Measurements from ENCODE around the gene CRISPLD2.

The CRISPLD2 gene

GRCh38 chr16:84941921-84942320 lies 122.1 kb downstream of the CRISPLD2 start:
- TF ChIP-seq CTCF (IDR thresholded peaks at IDR 0.05; ENCODE audit: low read depth, low read length, missing control alignments): no peak
- peak; percentile 60 for DNase-seq
- Histone ChIP-seq H3K4me3 (ENCODE audit: low read depth, low read length) (no peak overlapping the region), H3K27ac (no peak overlapping the region), H3K27me3 (replicated peaks) (no peaks in the 10 kb centered on the region), H3K36me3 (replicated peaks) (no peaks in the 10 kb centered on the region)
- in situ Hi-C loops (cut with HindIII; ENCODE audit: low pct_ligation_motif_present, low sequenced_read_pairs): no loop called here

- no peaks in the 10 kb centered on the region for H3K36me3 ChIP-seq (replicated peaks)
- no peaks in the 10 kb centered on the region for H3K27me3 ChIP-seq (replicated peaks)
- no peak overlapping the region for H3K27ac ChIP-seq
- no peak for TF ChIP-seq CTCF (IDR thresholded peaks at IDR 0.05; ENCODE audit: low read depth, low read length, missing control alignments)
- in situ Hi-C loops (cut with HindIII; ENCODE audit: low pct_ligation_motif_present, low sequenced_read_pairs): no loop called here
- DNase-seq: peak; percentile 44
- no peak overlapping the region for H3K4me3 ChIP-seq (ENCODE audit: low read depth, low read length)
Observed at GRCh38 chr16:84942786-84943185, 123.0 kb downstream of the CRISPLD2 start.

- in situ Hi-C loops (cut with HindIII; ENCODE audit: low pct_ligation_motif_present, low sequenced_read_pairs): no loop called here
- DNase-seq: no peak
Observed at GRCh38 chr16:84943620-84944019, 123.8 kb downstream of the CRISPLD2 start.

GRCh38 chr16:84947022-84947421 lies 127.2 kb downstream of the CRISPLD2 start:
- DNase-seq: no peak
- Histone ChIP-seq H3K36me3 (replicated peaks) (no peaks in the 10 kb centered on the region), H3K4me3 (ENCODE audit: low read depth, low read length) (no peak overlapping the region), H3K27me3 (replicated peaks) (no peaks in the 10 kb centered on the region), H3K27ac (no peak overlapping the region)
- no peak for TF ChIP-seq CTCF (IDR thresholded peaks at IDR 0.05; ENCODE audit: low read depth, low read length, missing control alignments)
- in situ Hi-C loops (cut with HindIII; ENCODE audit: low pct_ligation_motif_present, low sequenced_read_pairs): no loop called here

More at GRCh38 chr16:84943620-84944019, 123.8 kb downstream of the CRISPLD2 start:
- no peaks in the 10 kb centered on the region for H3K27me3 ChIP-seq (replicated peaks)
- H3K27ac ChIP-seq: no peak overlapping the region
- TF ChIP-seq CTCF (IDR thresholded peaks at IDR 0.05; ENCODE audit: low read depth, low read length, missing control alignments): no peak
- H3K4me3 ChIP-seq (ENCODE audit: low read depth, low read length): no peak overlapping the region
- H3K36me3 ChIP-seq (replicated peaks): no peaks in the 10 kb centered on the region

- H3K4me3 ChIP-seq (ENCODE audit: low read depth, low read length): no peak overlapping the region
- no peaks in the 10 kb centered on the region for H3K36me3 ChIP-seq (replicated peaks)
- no peak overlapping the region for H3K27ac ChIP-seq
- H3K27me3 ChIP-seq (replicated peaks): no peaks in the 10 kb centered on the region
- TF ChIP-seq CTCF (IDR thresholded peaks at IDR 0.05; ENCODE audit: low read depth, low read length, missing control alignments): no peak
- in situ Hi-C loops (cut with HindIII; ENCODE audit: low pct_ligation_motif_present, low sequenced_read_pairs): no loop called here
- DNase-seq: no peak
Observed at GRCh38 chr16:84947996-84948850, 128.4 kb downstream of the CRISPLD2 start.

Measured in brain microvascular endothelial cell (primary cell).